SK-N-DZ (cell line): ENCODE measurements around the gene ATAD2B.
A peak's percentile ranks its signal among the peaks of the same experiment; 100 is the strongest.

Source experiments
- DNase-seq: peaks from one replicate; pipeline ENCODE4 v3.0.0-alpha.2; 2015; ENCODE audit warnings: low spot score

ATAD2B gene

GRCh38 chr2:23703583-23704385, 223.1 kb downstream of the ATAD2B start:
- DNase-seq, result no peak

- no peak for DNase-seq
Measured at GRCh38 chr2:23703037-23703582, 223.8 kb downstream of the ATAD2B start.

GRCh38 chr2:23700627-23701026, 226.3 kb downstream of the ATAD2B start:
- no peak for DNase-seq

- DNase-seq, result no peak
Measured at GRCh38 chr2:23699580-23699925, 227.4 kb downstream of the ATAD2B start.

- peak; percentile 12 for DNase-seq
Measured at GRCh38 chr2:23698721-23699579, 228.0 kb downstream of the ATAD2B start.
